Measurements from ENCODE around the gene SHOX. TPM values are rescaled to one million over a fixed set of nuclear protein-coding genes. Genes with fewer than 3 reads are reported as not detected.
"Not testable (repeated sequence)": the region's sequence is repeated elsewhere in the genome, so short reads cannot be mapped to it uniquely, and the experiment has no call there.

SHOX gene
- total RNA-seq, 3 donors from 2014 or later = 0.12 to 0.22 TPM; not detected in 1

GRCh38 chrX:614136-614535 lies 16.5 kb upstream of the SHOX start:
- intact Hi-C loops (cut with DNase I, micrococcal nuclease) = no loop called here
- DNase-seq (no peak), ATAC-seq (no peak)
- Histone ChIP-seq H3K9me3 (peaks cover 25% of the 10 kb centered on the region), H3K4me3 (no peak overlapping the region), H3K4me1 (ENCODE audit: low read depth) (no peaks in the 10 kb centered on the region), H3K36me3 (ENCODE audit: low read depth) (no peaks in the 10 kb centered on the region)
- TF ChIP-seq CTCF (IDR thresholded peaks at IDR 0.05) = no peak

GRCh38 chrX:617401-617800 lies 13.2 kb upstream of the SHOX start:
- DNase-seq (no peak), ATAC-seq (no peak)
- no peak for TF ChIP-seq CTCF (IDR thresholded peaks at IDR 0.05)
- Histone ChIP-seq H3K9me3 (no peaks in the 10 kb centered on the region), H3K4me3 (no peak overlapping the region), H3K36me3 (ENCODE audit: low read depth) (no peaks in the 10 kb centered on the region), H3K4me1 (ENCODE audit: low read depth) (no peaks in the 10 kb centered on the region)
- intact Hi-C loops (cut with DNase I, micrococcal nuclease) = no loop called here

GRCh38 chrX:617891-618290 lies 12.7 kb upstream of the SHOX start:
- no peak overlapping the region for H3K4me3 ChIP-seq
- DNase-seq (no peak), ATAC-seq (no peak)
- intact Hi-C loops (cut with DNase I, micrococcal nuclease) = no loop called here
- H3K4me1 ChIP-seq (ENCODE audit: low read depth) = no peaks in the 10 kb centered on the region
- H3K9me3 ChIP-seq = no peaks in the 10 kb centered on the region
- TF ChIP-seq CTCF (IDR thresholded peaks at IDR 0.05) = no peak
- no peaks in the 10 kb centered on the region for H3K36me3 ChIP-seq (ENCODE audit: low read depth)

GRCh38 chrX:618304-618703 lies 12.3 kb upstream of the SHOX start:
- ATAC-seq; H3K9me3 ChIP-seq; H3K4me1 ChIP-seq (ENCODE audit: low read depth); DNase-seq; H3K4me3 ChIP-seq; intact Hi-C loops (cut with DNase I, micrococcal nuclease); H3K36me3 ChIP-seq (ENCODE audit: low read depth): not testable (repeated sequence)

- Histone ChIP-seq H3K36me3 (ENCODE audit: low read depth) (no peaks in the 10 kb centered on the region), H3K9me3 (no peaks in the 10 kb centered on the region), H3K4me1 (ENCODE audit: low read depth) (no peaks in the 10 kb centered on the region), H3K4me3 (no peak overlapping the region)
- ATAC-seq (no peak), DNase-seq (no peak)
- intact Hi-C loops (cut with DNase I, micrococcal nuclease) = no loop called here
- TF ChIP-seq CTCF (IDR thresholded peaks at IDR 0.05) = no peak
Observed at GRCh38 chrX:618761-619450, 11.7 kb upstream of the SHOX start.

- DNase-seq (no peak), ATAC-seq (no peak)
- Histone ChIP-seq H3K9me3 (no peaks in the 10 kb centered on the region), H3K4me3 (no peak overlapping the region), H3K4me1 (ENCODE audit: low read depth) (no peaks in the 10 kb centered on the region), H3K36me3 (ENCODE audit: low read depth) (no peaks in the 10 kb centered on the region)
- intact Hi-C loops (cut with DNase I, micrococcal nuclease) = no loop called here
- TF ChIP-seq CTCF (IDR thresholded peaks at IDR 0.05) = no peak
Observed at GRCh38 chrX:619451-619811, 11.2 kb upstream of the SHOX start.
